Spleen (tissue), 11 donors: Measurements from ENCODE around the gene TMEM255B. TPM values are rescaled to one million over a fixed set of nuclear protein-coding genes. Genes with fewer than 3 reads are reported as not detected.
A peak's percentile ranks its signal among the peaks of the same experiment; 100 is the strongest.
"Not testable (repeated sequence)": the region's sequence is repeated elsewhere in the genome, so short reads cannot be mapped to it uniquely, and the experiment has no call there.

Source experiments
- DNase-seq: peaks from one replicate; pipeline ENCODE4 v3.0.0-alpha.2; 2020
- H3K27ac ChIP-seq, 8 donors: fragments of 200-600 bp; sonication (generic) in 7 of 8; 1 replicate in 4 of 8; 2 replicates in 4 of 8; pipeline versions ENCODE4 v1.5.0 to v1.8.0; 2016 to 2021; ENCODE audit warnings: inconsistent platforms in 4 of 8, mild to moderate bottlenecking in 4 of 8, moderate library complexity in 1 of 8
- H3K27me3 ChIP-seq, 7 donors: fragments of 200-600 bp; sonication (generic) in 6 of 7; replicated peaks in 1 of 7; 1 replicate in 4 of 7; 2 replicates in 3 of 7; pipeline versions ENCODE4 v1.5.0 to v1.8.0; 2016 to 2021; ENCODE audit warnings: inconsistent platforms in 3 of 7, mild to moderate bottlenecking in 1 of 7
- H3K36me3 ChIP-seq, 6 donors: fragments of 200-600 bp; sonication (generic) in 5 of 6; 1 replicate in 4 of 6; 2 replicates in 2 of 6; pipeline versions ENCODE4 v1.5.0 to v1.8.0; 2016 to 2021; ENCODE audit warnings: inconsistent platforms in 2 of 6
- H3K4me1 ChIP-seq, 6 donors: fragments of 200-600 bp; sonication (generic) in 5 of 6; 1 replicate in 3 of 6; 2 replicates in 3 of 6; pipeline versions ENCODE4 v1.5.0 to v1.8.0; 2016 to 2021; ENCODE audit warnings: inconsistent platforms in 3 of 6
- H3K4me3 ChIP-seq, 8 donors: fragments of 200-600 bp; sonication (generic) in 7 of 8; 1 replicate in 4 of 8; 2 replicates in 4 of 8; pipeline versions ENCODE4 v1.5.0 to v1.8.0; 2016 to 2021; ENCODE audit warnings: inconsistent platforms in 4 of 8, mild to moderate bottlenecking in 4 of 8, moderate library complexity in 2 of 8
- H3K9me3 ChIP-seq, 8 donors: fragments of 200-600 bp; sonication (generic) in 7 of 8; 1 replicate in 4 of 8; 2 replicates in 4 of 8; pipeline versions ENCODE4 v1.5.0 to v1.8.0; 2016 to 2021; ENCODE audit warnings: inconsistent platforms in 4 of 8
- CTCF ChIP-seq, 11 experiments: fragments of 200-600 bp in 7 of 11; fragments of 450-650 bp in 4 of 11; sonication (generic) in 4 of 11; IDR thresholded peaks in 8 of 11; conservative IDR thresholded peaks in 3 of 11; 1 replicate in 7 of 11; 2 replicates in 4 of 11; pipeline versions ENCODE4 v1.4.0 to v1.8.0; 2016 to 2021; ENCODE audit warnings: antibody characterized with exemption in 11 of 11, inconsistent platforms in 4 of 11, mild to moderate bottlenecking in 1 of 11
- POLR2A ChIP-seq, 3 donors: fragments of 450-650 bp; IDR thresholded peaks; one replicate each; pipeline ENCODE4 v1.5.1; 2017; ENCODE audit warnings: antibody characterized with exemption in 3 of 3, mild to moderate bottlenecking in 1 of 3
- POLR2AphosphoS5 ChIP-seq, 3 donors: sonication (generic); formaldehyde crosslinking; IDR thresholded peaks; one replicate each; pipeline ENCODE4 v1.5.1; 2017; ENCODE audit warnings: antibody characterized with exemption in 3 of 3
- WGBS, 5 donors: extraction: QIAGEN DNeasy Blood & Tissue Kit in 3 of 5; methylation state at CpG; one replicate each; pipeline versions ENCODE4 v1.1.5 to v1.1.7; 2013 to 2018; 5-methylcytosine and 5-hydroxymethylcytosine counted together
- intact Hi-C: fragments of 100-400 bp; cut with DNase I; formaldehyde crosslinking; loops from one replicate; pipeline ENCODE4 v1.15.0; 2023; ENCODE audit warnings: low total_unique reads
- polyA plus RNA-seq, 3 donors: library from polyadenylated mRNA; stranded (reverse); fragments of 200-250 nt; gene quantifications; one replicate each; pipeline ENCODE4 v1.2.1, GENCODE V29; 2013
- total RNA-seq, 7 donors: library from RNA; depleted of rRNA in 3 of 7; stranded (reverse); fragments of >200 nt in 3 of 7; fragmentation: NEBNext Ultra II Directional in 4 of 7; extraction: Animal tissue kit (Norgen Biotek cat#: 25700) in 4 of 7; gene quantifications; one replicate each; pipeline versions ENCODE4 v1.1.0 to v1.2.1, GENCODE V29; 2016 to 2021
- donor health status: healthy with polysubstance abuse.
- donor health status: DM: no; HTN: no; CAD: no; lungs with moderate emphysema.
- donor health status: DM: no; HTN: no; CAD: no.
- donor health status: Bipolar disorder and iron deficiency.
- donor health status: healthy.
- donor health status: DM: no; HTN: no; CAD: no.
- donor health status: DM: yes; HTN: yes; CAD: no.

TMEM255B gene
- total and polyA plus RNA-seq, 10 donors, result 5.7 to 26.9 (median 12.3) TPM

- H3K4me1 ChIP-seq, result peaks cover 0 to 4% (median 0%) of the 10 kb centered on the region in 6 donors
- H3K36me3 ChIP-seq, result no peaks in the 10 kb centered on the region
- no peaks in the 10 kb centered on the region for H3K27me3 ChIP-seq
- TF ChIP-seq POLR2A (IDR thresholded peaks at IDR 0.05) (no peak), POLR2AphosphoS5 (IDR thresholded peaks at IDR 0.05) (no peak), CTCF (IDR thresholded peaks at IDR 0.05 in 8 of 11, conservative IDR thresholded peaks at IDR 0.05 in 3 of 11) (no peak)
- H3K4me3 ChIP-seq, result no peak overlapping the region
- no peak overlapping the region for H3K27ac ChIP-seq
- intact Hi-C loops, result no loop called here
- no peaks in the 10 kb centered on the region for H3K9me3 ChIP-seq
- 76 to 93% (median 88%) methylated on average over 12 to 13 of the region's 13 CpGs for WGBS, 5 donors
- DNase-seq, result peak; percentile 56
These were observed 9.5 kb upstream of the TMEM255B start for GRCh38 chr13:113749507-113749906.

- intact Hi-C loops, result no loop called here
- no peaks in the 10 kb centered on the region for H3K9me3 ChIP-seq
- H3K27me3 ChIP-seq, result peaks cover 0 to 2% (median 0%) of the 10 kb centered on the region in 7 donors
- H3K27ac ChIP-seq, result no peak overlapping the region
- peaks cover 0 to 4% (median 0%) of the 10 kb centered on the region in 6 donors for H3K4me1 ChIP-seq
- no peak overlapping the region for H3K4me3 ChIP-seq
- WGBS, 5 donors, result 88 to 96% (median 91%) methylated on average over 11 of the region's 11 CpGs
- peak; percentile 62 for DNase-seq
- H3K36me3 ChIP-seq, result no peaks in the 10 kb centered on the region
- TF ChIP-seq POLR2A (IDR thresholded peaks at IDR 0.05) (no peak), POLR2AphosphoS5 (IDR thresholded peaks at IDR 0.05) (no peak), CTCF (IDR thresholded peaks at IDR 0.05 in 8 of 11, conservative IDR thresholded peaks at IDR 0.05 in 3 of 11) (no peak)
These were observed 9.1 kb upstream of the TMEM255B start for GRCh38 chr13:113749967-113750366.

- Histone ChIP-seq H3K9me3 (no peaks in the 10 kb centered on the region), H3K27ac (no peak overlapping the region), H3K4me3 (no peak overlapping the region), H3K4me1 (peaks cover 0 to 4% (median 0%) of the 10 kb centered on the region in 6 donors), H3K27me3 (peaks cover 0 to 6% (median 0%) of the 10 kb centered on the region in 7 donors), H3K36me3 (no peaks in the 10 kb centered on the region)
- TF ChIP-seq CTCF (IDR thresholded peaks at IDR 0.05 in 8 of 11, conservative IDR thresholded peaks at IDR 0.05 in 3 of 11), result no peak
- TF ChIP-seq POLR2AphosphoS5 (IDR thresholded peaks at IDR 0.05), result no peak
- TF ChIP-seq POLR2A (IDR thresholded peaks at IDR 0.05), result no peak
- intact Hi-C loops, result no loop called here
- WGBS, 5 donors, result 86 to 97% (median 93%) methylated on average over 21 to 23 of the region's 23 CpGs
- no peak for DNase-seq
These were observed 8.2 kb upstream of the TMEM255B start for GRCh38 chr13:113750554-113751399.

- peaks cover 0 to 3% (median 0%) of the 10 kb centered on the region in 6 donors for H3K4me1 ChIP-seq
- TF ChIP-seq POLR2A (IDR thresholded peaks at IDR 0.05) (no peak), CTCF (IDR thresholded peaks at IDR 0.05 in 8 of 11, conservative IDR thresholded peaks at IDR 0.05 in 3 of 11) (no peak), POLR2AphosphoS5 (IDR thresholded peaks at IDR 0.05) (no peak)
- no peak overlapping the region for H3K4me3 ChIP-seq
- H3K9me3 ChIP-seq, result no peaks in the 10 kb centered on the region
- no peak overlapping the region for H3K27ac ChIP-seq
- intact Hi-C loops, result no loop called here
- peaks cover 0 to 6% (median 0%) of the 10 kb centered on the region in 7 donors for H3K27me3 ChIP-seq
- peak; percentile 58 for DNase-seq
- 92 to 97% (median 95%) methylated on average over 12 to 19 of the region's 19 CpGs for WGBS, 5 donors
- no peaks in the 10 kb centered on the region for H3K36me3 ChIP-seq
These were observed 7.5 kb upstream of the TMEM255B start for GRCh38 chr13:113751491-113751890.

- H3K4me3 ChIP-seq, intact Hi-C loops, H3K36me3 ChIP-seq, H3K9me3 ChIP-seq, H3K4me1 ChIP-seq, H3K27ac ChIP-seq, DNase-seq, H3K27me3 ChIP-seq: not testable (repeated sequence)
- 92 to 98% (median 96%) methylated on average over 43 to 78 of the region's 78 CpGs for WGBS, 5 donors
These were observed 6.6 kb upstream of the TMEM255B start for GRCh38 chr13:113752211-113752986.
